ENCODE results near the gene CS.
"Not testable (repeated sequence)": the region's sequence is repeated elsewhere in the genome, so short reads cannot be mapped to it uniquely, and the experiment has no call there.

CS gene

GRCh38 chr12:56317675-56318074, 17.5 kb upstream of the CS start:
- no peak for DNase-seq

GRCh38 chr12:56315622-56316473, 15.7 kb upstream of the CS start, which contains the start of gene CNPY2:
Gene CNPY2, minus strand, starts transcription at chr12:56315988. Its CDS starts 771 bp downstream, at chr12:56315217.
- peak; percentile 97 to 98 for DNase-seq

- DNase-seq, result no peak
Observed at GRCh38 chr12:56315249-56315621, 15.1 kb upstream of the CS start.

GRCh38 chr12:56311003-56311402, 10.9 kb upstream of the CS start:
- DNase-seq, result no peak

GRCh38 chr12:56308714-56309113, 8.6 kb upstream of the CS start:
- no peak for DNase-seq

- no peak for DNase-seq
Observed at GRCh38 chr12:56307221-56307965, 7.3 kb upstream of the CS start.

- no peak for DNase-seq
Observed at GRCh38 chr12:56304872-56305590, 4.9 kb upstream of the CS start.

GRCh38 chr12:56304276-56304675, 4.1 kb upstream of the CS start:
- no peak for DNase-seq

GRCh38 chr12:56300644-56301464, 724 bp upstream of the CS start:
- DNase-seq, result no peak

GRCh38 chr12:56299308-56299852, 750 bp downstream of the CS start:
- DNase-seq, result peak in 1 of 2 experiments; percentile 36

GRCh38 chr12:56298828-56299227, 1.3 kb downstream of the CS start:
- DNase-seq, result no peak

- DNase-seq, result no peak
Observed at GRCh38 chr12:56297400-56297799, 2.7 kb downstream of the CS start.

- no peak for DNase-seq
Observed at GRCh38 chr12:56296295-56296694, 3.8 kb downstream of the CS start.

GRCh38 chr12:56293795-56294194, 6.3 kb downstream of the CS start:
- DNase-seq, result no peak

- DNase-seq, result no peak
Observed at GRCh38 chr12:56288705-56289387, 11.3 kb downstream of the CS start.

- no peak for DNase-seq
Observed at GRCh38 chr12:56286044-56286830, 13.9 kb downstream of the CS start.

GRCh38 chr12:56284263-56284662, 15.9 kb downstream of the CS start:
- DNase-seq, result not testable (repeated sequence)

- DNase-seq, result no peak
Observed at GRCh38 chr12:56282579-56282978, 17.6 kb downstream of the CS start.

- DNase-seq, result no peak
Observed at GRCh38 chr12:56282030-56282429, 18.1 kb downstream of the CS start.

- no peak for DNase-seq
Observed at GRCh38 chr12:56280849-56281248, 19.3 kb downstream of the CS start.

GRCh38 chr12:56278905-56279304, 21.2 kb downstream of the CS start:
- DNase-seq, result no peak

Measured in NCI-H524 (cell line).